ENCODE results near the gene PDE11A.

Gene PDE11A

GRCh38 chr2:177808984-177809809, 263.4 kb downstream of the PDE11A start:
- DNase-seq, result no peak

DNA sequence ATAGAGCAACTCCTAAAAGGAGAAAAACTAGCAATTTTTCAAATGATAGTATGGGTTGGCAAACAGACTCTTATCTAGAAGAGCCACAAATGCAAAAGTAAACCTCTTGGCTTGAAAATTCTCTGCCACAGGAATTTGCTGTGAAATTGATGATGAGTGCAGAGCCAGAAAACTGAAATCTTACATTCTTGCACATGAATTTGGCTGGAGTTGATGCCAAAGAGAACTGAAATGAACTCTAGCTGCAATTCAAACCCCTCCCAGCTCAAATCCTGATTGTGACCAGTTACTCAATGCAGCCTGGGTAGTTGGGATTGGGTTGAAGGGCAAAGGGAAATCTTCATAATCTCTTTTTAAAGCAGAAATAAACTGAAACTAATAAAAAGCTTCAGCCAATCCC, 266.6 kb downstream of the PDE11A start:
- DNase-seq, result no peak

DNA sequence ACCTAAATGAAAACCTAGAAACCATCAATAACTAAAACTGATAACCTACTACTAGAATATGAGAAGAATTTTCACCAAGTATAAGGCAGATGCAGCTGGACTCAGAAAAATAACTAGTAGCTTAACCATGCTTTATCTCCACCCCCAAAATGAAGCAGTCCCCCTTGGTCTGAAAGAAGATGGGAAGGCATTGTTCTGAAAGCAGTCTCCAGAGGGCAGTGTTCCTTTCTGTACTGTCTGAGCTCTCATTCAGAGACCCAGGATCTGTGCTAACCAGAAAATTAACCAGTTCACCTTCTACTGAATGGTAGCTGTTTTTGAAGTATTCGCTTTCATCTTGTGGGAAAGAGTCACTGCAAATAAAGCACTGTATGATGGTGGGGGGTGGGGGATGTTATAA, 273.0 kb downstream of the PDE11A start:
- DNase-seq, result peak; percentile 52

- DNase-seq, result no peak
Measured at GRCh38 chr2:177797808-177798207, 274.8 kb downstream of the PDE11A start.

GRCh38 chr2:177796654-177797415, 275.7 kb downstream of the PDE11A start:
- no peak for DNase-seq

DNA sequence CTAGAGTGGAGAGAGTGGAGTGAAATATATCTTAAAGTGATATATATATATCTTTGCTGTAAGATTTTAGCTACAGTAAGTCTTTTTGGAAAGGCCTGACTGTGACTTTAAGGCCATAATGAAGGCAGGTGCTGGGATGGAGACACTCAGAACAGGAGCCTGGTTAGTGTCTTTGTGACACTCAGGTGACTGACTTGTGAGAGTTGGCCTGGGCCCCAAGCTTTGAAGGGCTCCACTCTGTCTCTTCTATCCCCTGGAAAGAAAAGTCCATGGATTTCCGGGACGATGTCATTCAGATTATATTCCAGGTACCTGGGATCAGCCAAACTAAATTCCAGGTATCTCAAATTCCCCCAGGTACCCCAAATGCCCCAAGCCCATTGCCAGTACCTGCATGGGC, 276.6 kb downstream of the PDE11A start:
- no peak for DNase-seq

- peak; percentile 21 for DNase-seq
Measured at GRCh38 chr2:177785143-177785542, 287.4 kb downstream of the PDE11A start.

- DNase-seq, result no peak
Measured at GRCh38 chr2:177784745-177785067, 287.9 kb downstream of the PDE11A start.

DNA sequence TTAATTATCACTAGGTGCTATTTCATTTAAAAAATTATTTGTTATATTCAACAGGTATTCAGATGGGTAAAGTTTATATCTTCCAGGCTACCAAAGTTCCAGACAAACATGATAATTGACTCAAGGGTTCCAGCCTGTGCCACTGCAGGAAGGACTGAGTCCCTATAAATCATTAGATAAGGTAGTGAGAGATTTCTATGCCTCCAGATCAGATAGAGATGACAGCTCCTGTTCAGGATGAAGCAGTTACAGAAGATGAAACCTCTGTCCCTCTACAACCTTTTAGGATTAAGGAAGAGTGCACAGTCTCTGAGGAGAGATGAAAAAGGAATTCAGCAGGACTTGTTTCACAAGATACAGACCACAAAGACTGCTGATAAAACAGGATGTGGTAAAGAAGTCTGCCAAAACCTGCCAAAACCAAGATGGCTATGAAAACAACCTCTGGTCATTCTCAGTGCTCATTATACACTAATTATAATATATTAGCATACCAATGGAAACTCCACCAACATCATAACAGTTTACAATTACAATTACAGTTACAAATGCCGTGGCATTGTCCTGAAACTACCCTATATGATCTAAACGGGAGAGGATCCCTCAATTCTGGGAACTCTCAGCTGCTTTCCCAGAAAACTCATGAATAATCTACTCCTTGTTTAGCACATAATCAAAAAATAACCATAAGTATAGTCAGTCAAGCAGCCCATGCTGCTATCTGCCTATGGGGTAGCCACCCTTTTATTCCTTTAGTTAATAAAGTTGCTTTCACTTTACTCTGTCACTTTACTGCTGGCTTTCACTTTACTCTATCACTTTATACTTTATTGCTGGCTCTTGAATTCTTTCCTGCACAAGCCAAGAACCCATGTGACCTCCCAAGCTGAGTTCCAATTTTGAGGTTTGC, 288.5 kb downstream of the PDE11A start:
- peak; percentile 90 for DNase-seq

GRCh38 chr2:177783091-177783490, 289.5 kb downstream of the PDE11A start:
- DNase-seq, result no peak

GRCh38 chr2:177782613-177783012, 290.0 kb downstream of the PDE11A start:
- DNase-seq, result no peak

GRCh38 chr2:177778472-177778871, 294.1 kb downstream of the PDE11A start:
- no peak for DNase-seq

GRCh38 chr2:177772529-177772928, 300.0 kb downstream of the PDE11A start:
- peak; percentile 84 for DNase-seq

DNA sequence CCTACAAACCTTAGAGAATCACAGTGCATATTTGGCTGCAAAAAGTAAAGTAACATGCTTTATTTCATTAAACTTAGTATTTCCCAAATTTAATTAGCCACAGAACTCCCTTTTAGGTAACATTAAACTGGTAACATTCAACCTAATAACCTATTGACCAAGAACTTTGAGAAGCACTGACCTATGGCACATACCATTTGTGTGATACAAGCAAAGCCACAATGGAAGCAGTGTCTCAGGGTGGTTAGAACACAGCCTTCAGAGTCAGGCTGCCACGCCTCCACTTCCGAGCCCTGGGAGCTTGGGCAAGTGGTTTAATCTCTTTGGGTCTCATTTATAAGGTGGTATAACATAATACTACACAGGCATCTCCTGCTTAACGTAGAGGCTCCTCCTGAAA, 301.4 kb downstream of the PDE11A start:
- DNase-seq, result no peak

DNA sequence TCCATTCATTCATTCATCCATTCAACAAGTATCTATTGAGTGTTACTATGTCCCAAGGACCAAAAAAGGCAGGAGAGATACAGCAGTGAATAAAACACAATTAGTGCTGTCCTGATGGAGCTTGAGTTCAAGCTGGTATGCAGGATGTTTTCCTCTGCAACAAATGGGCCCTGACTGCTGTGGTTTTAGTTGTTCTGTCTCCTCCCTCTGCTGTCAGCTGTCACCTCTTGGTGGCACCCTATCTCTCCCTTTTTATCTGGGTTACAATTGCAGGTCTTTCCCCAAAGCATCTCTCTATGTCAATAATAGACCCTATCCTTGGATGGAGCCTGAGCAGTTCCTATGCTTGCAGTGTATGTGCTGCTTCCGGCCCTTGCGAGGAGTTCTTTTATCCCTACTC, 304.8 kb downstream of the PDE11A start:
- peak; percentile 26 for DNase-seq

DNA sequence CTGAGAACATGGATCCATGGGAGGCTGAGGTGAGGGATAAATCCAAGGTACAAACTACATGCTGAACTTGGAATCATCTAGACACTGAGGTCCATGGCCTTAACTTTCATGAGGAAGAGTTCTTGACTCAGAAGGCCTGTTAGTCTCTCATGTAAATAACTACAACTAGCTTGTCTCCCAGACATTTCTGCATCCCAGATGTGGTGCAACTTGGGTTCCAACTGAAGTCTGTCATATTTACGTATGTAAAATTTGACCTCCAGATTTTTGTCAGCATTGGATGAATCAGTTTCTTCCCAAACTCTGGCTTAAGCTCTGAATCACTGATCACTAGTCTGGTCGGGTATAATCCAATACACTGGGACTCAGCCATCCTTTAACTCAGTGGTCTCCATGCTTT, 306.9 kb downstream of the PDE11A start:
- DNase-seq, result no peak

DNA sequence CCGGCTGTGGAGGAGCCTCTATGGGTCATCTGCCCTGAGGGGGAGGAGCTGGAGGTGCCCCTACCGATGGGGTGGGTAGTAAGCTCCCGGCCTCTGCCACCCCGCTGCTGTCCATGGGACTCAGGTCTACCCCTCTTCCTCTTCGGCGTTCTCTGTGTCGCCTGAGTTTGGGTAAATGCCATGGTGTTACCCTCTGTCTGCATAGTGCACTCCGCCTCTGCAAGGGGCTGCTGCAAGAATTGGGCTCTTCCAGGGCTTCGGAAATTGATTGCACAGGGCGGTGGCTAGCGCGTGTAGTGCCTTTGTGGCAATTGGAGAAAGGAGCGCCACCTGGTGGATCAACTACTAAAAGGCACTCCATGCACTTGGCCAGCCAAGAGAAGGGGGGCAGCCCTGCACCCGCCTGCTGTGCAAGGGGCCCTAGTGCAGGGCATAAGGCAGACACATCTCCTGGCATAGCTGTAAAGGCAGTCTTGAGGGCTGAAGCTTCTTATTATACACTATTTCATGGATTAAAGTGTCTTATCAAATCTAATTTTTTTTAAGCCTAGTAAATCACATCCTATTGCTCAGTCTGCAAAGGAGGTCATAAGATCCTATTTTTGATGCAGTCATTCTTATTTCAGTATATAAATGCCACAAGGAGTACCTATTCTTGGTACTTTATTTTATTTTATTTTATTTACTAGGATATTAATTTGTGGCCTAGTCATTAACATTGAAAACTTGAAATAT, 308.9 kb downstream of the PDE11A start:
- DNase-seq, result peak; percentile 84

DNA sequence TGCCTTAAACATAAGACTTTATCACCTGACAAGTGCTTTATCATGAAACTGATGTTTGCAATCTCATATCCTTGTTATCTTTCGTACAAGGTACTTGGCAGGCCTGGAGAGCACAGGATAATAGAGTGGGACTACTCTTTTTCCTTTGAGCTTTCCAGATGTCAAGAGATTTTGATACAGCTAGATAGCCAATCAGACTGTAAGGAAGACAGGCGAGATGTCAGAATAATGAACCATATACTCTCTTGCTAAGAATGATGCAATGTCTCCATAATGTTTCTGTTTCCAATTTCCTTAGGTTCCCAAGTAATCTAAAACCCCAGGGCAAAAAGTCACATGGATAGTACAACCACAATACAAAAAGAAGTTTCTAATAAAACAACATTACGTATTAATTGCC, 313.1 kb downstream of the PDE11A start:
- peak; percentile 24 for DNase-seq

DNA sequence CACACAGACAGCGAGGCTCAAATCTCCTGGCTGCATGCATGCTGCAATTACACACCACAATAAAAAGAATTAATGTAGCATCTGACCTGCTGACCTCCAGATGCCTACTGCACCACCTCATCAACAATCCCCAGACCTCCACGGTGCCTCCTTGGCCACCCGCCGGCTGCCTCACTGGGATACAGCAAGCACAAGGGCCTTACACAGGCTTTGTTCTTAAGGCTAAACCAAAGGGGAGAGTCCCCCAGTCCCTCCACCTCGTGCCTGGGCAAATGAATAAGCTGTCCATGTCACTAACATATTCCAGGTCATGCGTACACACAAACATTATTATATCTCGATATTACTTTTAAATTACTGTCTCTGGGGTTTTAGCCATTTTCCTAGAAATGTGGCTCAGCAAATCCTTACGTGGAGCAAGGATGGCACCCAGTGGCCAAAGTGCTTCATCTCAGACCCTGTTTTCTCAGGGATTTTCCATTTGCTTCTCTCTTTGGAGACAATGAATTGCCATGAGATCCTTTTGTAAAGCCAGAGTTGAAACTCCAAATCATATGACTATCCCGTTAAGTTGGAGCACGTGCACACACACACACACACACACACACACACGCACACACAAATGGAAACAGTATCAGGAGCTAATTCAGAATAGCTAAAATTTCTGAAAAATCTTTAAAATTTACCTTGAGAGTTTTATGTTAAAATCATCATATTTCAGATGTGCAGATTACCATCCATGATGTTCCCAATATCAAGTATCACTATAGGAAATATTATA, 313.8 kb downstream of the PDE11A start:
- peak; percentile 81 for DNase-seq

DNA sequence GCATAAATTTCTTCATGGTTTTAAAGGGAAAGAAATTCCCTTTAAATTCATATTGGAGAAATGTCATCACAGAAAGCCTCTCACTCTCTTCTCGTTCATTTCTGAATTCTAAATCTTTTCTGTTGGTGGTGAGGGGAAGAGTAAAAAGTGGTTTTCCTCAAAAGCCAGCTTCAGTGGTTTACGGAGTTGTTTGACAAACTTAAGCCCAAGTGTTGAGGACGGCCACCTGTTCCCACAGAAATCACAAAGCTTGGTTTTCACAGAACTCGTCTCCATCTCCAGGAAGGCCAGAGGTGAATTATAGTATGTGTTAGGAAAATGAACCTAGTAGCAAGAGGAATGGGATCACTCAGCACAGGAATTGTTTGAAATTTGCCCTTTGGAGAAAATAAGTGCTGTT, 316.2 kb downstream of the PDE11A start:
- DNase-seq, result no peak

DNA sequence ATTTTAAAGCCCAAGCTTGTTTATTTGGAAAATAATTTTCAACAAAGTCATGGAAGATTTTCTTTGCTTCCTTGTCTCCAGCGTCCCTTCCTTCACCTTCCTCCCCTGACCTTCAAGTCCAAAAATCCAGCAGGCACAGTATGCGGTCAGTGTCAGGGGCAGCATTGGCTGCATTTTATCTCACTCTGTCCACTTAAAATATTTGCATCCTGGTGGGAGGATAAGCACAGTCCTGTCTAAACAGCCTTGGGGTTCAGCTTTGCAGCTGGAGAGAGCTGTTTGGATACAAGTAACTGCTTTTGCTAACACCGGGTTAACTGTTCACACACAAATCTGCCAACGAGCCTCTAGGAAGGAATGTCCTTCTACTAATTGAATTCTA, 318.1 kb downstream of the PDE11A start:
- DNase-seq, result no peak
